GM12865 (cell line): ENCODE results near the gene RAB40A.

Experiments
- DNase-seq: peaks from one replicate; pipeline ENCODE4 v3.0.0; 2010; ENCODE audit warnings: low read depth
- H3K4me3 ChIP-seq: 2 replicates; pipeline ENCODE4 v1.5.1; 2011; ENCODE audit warnings: mild to moderate bottlenecking, low read depth, low read length, control low read depth
- TF ChIP-seq, protein P1 (sequence below): IDR thresholded peaks from 2 replicates; pipeline ENCODE4 v1.5.1; 2011; ENCODE audit warnings: low read length, control low read depth, low read depth, inconsistent platforms; ENCODE audit not compliant: insufficient read depth; ENCODE audit errors: missing control alignments

Gene RAB40A

DNA sequence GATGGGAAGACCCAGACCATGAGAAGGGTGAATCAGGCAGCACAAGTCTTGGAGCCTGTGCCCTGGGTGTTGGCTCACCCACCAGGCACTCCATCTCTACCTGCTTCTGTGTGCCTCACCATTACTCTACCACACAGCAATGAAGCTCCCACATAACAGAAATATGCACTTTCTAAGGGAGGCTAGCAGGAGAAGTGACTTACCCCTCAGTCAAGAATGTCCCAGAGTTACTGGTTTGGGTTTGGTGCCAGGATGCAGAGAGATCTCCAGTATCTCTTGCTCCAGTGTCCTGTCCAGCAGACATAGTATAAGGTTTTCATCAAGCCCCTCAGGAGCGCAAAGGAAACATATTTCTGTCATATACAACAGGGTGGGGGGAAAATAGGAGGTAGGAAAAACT, 11.3 kb upstream of the RAB40A start:
- H3K4me3 ChIP-seq: no peak overlapping the region
- TF ChIP-seq, protein P1, sequence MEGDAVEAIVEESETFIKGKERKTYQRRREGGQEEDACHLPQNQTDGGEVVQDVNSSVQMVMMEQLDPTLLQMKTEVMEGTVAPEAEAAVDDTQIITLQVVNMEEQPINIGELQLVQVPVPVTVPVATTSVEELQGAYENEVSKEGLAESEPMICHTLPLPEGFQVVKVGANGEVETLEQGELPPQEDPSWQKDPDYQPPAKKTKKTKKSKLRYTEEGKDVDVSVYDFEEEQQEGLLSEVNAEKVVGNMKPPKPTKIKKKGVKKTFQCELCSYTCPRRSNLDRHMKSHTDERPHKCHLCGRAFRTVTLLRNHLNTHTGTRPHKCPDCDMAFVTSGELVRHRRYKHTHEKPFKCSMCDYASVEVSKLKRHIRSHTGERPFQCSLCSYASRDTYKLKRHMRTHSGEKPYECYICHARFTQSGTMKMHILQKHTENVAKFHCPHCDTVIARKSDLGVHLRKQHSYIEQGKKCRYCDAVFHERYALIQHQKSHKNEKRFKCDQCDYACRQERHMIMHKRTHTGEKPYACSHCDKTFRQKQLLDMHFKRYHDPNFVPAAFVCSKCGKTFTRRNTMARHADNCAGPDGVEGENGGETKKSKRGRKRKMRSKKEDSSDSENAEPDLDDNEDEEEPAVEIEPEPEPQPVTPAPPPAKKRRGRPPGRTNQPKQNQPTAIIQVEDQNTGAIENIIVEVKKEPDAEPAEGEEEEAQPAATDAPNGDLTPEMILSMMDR: no peak
- no peak for DNase-seq

DNA sequence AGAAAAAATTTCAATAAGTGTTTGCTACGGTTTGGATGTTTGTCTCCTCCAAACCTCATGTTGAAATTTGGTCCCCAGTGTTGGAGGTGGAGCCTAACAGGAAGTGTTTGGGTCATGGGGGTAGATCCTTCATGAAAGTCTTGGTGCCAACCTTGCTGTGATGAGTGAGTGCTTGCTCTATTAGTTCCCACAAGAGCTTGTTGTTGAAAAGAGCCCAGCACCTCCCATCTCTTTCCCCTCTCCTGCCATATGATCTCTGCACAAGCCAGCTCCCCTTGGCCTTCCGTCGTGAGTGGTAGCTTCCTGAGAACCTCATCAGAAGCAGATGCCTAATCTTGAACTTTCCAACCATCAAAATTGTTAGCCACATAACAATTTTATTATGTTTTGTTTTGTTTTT, 10.3 kb upstream of the RAB40A start:
- TF ChIP-seq, protein P1: no peak
- DNase-seq: no peak
- H3K4me3 ChIP-seq: no peak overlapping the region

DNA sequence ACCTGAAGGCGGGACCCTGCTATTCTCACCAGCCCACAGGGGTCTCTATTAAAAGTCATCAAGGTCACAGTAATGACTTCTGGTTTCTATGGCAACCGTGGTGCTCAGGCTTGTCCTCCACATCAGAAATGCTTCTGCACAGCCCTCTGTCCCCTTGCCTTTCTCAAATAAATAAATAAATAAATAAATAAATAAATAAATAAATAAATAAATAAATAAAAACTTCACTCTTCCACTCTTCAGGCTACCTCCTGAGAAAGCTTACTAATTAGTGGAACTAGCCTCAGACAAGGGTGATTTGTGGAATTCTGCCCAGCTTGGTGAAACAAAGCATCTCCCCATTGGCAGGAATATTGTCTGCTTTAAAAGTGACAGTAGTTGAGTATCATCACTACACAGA, 5.5 kb upstream of the RAB40A start:
- TF ChIP-seq, protein P1: no peak
- no peak overlapping the region for H3K4me3 ChIP-seq
- no peak for DNase-seq

DNA sequence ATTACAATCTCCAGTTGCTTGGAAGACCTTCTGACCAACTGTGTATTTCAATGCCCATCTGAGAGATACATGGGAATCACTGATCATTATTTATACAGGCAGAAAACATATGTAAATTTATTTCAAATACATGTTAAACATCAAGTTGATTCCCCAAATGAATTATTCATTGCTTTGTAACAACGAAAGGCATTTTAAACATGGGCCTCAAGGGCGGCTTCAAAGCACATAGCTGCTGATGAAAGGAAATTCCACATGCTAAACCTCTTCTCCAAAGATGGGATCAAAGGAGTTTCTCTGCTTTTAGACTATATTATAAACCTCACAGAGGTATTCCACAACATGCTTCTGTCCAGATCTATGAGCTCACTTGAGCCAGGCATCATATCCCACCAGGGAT, 4.3 kb upstream of the RAB40A start:
- DNase-seq: no peak
- no peak overlapping the region for H3K4me3 ChIP-seq
- TF ChIP-seq, protein P1: no peak

DNA sequence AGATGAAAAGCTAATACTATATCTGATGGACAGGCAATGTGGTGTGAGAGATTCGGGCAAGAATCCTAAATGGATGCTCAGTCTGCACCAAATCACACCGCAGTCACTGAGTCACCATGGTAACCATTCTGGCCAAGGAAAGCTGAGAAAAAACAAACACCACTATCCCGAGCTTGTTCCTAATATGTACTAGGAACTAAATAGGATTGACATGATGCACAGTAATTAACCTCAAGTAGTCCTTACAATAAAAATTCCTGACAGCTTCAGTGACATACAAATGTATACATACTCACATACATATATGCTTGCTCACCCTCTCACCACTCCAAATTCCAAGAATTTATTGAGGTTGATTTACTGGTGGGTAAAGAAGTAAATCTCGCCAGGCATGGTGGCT, 1.1 kb upstream of the RAB40A start:
- TF ChIP-seq, protein P1: no peak
- no peak overlapping the region for H3K4me3 ChIP-seq
- no peak for DNase-seq

DNA sequence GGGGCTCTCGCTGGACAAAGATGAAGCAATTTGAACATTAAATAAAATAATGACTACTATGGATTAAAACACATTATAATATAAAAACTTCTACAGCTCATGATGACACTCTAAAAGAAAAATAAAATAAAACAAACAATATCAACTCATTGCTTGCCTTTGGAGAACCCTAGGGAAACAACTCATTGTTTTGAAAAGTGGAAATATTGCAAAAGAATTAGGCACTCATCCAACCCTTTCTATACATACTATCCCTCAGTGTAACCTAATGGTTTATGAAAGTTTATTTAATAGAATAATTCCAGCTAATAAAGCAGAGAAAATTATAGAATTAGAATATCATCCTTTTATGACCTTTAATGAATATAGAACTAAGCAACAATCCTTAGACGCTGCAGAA, 718 bp downstream of the RAB40A start:
- DNase-seq: no peak
- H3K4me3 ChIP-seq: no peak overlapping the region
- TF ChIP-seq, protein P1: no peak

DNA sequence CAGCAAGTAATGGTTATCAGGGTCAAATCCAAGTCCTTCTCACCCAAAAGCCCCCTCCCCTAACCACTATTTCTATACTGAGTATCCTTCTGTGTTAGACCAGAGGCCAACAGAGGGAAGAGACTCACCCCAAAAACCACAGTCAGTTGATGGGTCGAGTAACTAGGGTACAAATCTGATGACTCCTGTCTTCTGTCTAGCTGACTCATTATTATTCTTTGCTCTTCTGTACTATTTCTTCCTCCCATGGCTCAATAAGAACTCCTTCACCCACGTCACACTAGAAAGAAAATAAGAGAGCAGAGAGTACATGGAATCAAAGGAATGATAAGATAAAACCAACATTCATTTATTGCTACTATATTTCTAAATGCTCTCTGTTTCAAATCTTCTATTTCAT, 2.0 kb downstream of the RAB40A start:
- no peak for DNase-seq
- H3K4me3 ChIP-seq: no peak overlapping the region
- TF ChIP-seq, protein P1: no peak
